HG03571 (cell line): Measurements from ENCODE around the gene FILIP1L.

Experiments
- ATAC-seq: cut with Tn5 transposase; IDR thresholded peaks from one replicate; pipeline ENCODE4 v1.9.1; 2021; ENCODE audit not compliant: unreplicated experiment

The FILIP1L gene

GRCh38 chr3:99929745-99930139 is 184.6 kb downstream of the FILIP1L start:
- no peak for ATAC-seq

- ATAC-seq: no peak
These were observed 185.2 kb downstream of the FILIP1L start for GRCh38 chr3:99928771-99929744.

GRCh38 chr3:99927671-99928457 is 186.4 kb downstream of the FILIP1L start:
- no peak for ATAC-seq

GRCh38 chr3:99925584-99926230 is 188.6 kb downstream of the FILIP1L start:
- no peak for ATAC-seq

- no peak for ATAC-seq
These were observed 190.4 kb downstream of the FILIP1L start for GRCh38 chr3:99923873-99924272.

- ATAC-seq: no peak
These were observed 192.3 kb downstream of the FILIP1L start for GRCh38 chr3:99921986-99922385.

- ATAC-seq: no peak
These were observed 193.0 kb downstream of the FILIP1L start for GRCh38 chr3:99921377-99921695.

- ATAC-seq: no peak
These were observed 193.6 kb downstream of the FILIP1L start for GRCh38 chr3:99920481-99921376.

- no peak for ATAC-seq
These were observed 194.6 kb downstream of the FILIP1L start for GRCh38 chr3:99919694-99920093.

- no peak for ATAC-seq
These were observed 195.6 kb downstream of the FILIP1L start for GRCh38 chr3:99918715-99919114.

- ATAC-seq: no peak
These were observed 198.3 kb downstream of the FILIP1L start for GRCh38 chr3:99915906-99916432.

GRCh38 chr3:99911433-99911832 is 202.9 kb downstream of the FILIP1L start:
- no peak for ATAC-seq

- no peak for ATAC-seq
These were observed 203.5 kb downstream of the FILIP1L start for GRCh38 chr3:99910752-99911290.

GRCh38 chr3:99909714-99910495 is 204.4 kb downstream of the FILIP1L start:
- ATAC-seq: no peak

GRCh38 chr3:99907959-99908544 is 206.2 kb downstream of the FILIP1L start:
- ATAC-seq: no peak

GRCh38 chr3:99903869-99904268 is 210.4 kb downstream of the FILIP1L start:
- no peak for ATAC-seq

- ATAC-seq: no peak
These were observed 212.2 kb downstream of the FILIP1L start for GRCh38 chr3:99902091-99902490.

GRCh38 chr3:99901200-99901926 is 212.9 kb downstream of the FILIP1L start:
- ATAC-seq: no peak
